HG03521 (cell line): Measurements from ENCODE around the gene KPNA1.
A peak's percentile ranks its signal among the peaks of the same experiment; 100 is the strongest.
"Not testable (repeated sequence)": the region's sequence is repeated elsewhere in the genome, so short reads cannot be mapped to it uniquely, and the experiment has no call there.

Source experiments
- ATAC-seq: cut with Tn5 transposase; IDR thresholded peaks from one replicate; pipeline ENCODE4 v1.9.1; 2021; ENCODE audit warnings: mild to moderate bottlenecking, moderate library complexity; ENCODE audit not compliant: unreplicated experiment

Gene KPNA1

DNA sequence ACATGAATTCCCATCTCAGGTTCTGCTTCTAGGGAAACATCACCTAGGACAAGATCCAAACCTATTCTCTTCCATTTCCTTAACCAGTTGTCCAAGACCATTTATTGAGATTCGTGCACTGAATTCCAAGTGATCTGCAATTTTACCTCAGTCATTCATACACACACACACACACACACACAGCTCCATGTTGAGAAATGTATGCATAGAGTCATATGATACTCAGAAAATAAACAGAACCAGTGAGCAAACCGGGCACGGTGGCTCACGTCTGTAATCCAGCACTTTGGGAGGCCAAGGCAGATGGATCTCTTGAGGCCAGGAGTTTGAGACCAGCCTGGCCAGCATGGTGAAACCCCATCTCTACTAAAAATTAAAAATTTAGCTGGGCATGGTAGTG lies 6.1 kb upstream of the KPNA1 start:
- no peak for ATAC-seq

DNA sequence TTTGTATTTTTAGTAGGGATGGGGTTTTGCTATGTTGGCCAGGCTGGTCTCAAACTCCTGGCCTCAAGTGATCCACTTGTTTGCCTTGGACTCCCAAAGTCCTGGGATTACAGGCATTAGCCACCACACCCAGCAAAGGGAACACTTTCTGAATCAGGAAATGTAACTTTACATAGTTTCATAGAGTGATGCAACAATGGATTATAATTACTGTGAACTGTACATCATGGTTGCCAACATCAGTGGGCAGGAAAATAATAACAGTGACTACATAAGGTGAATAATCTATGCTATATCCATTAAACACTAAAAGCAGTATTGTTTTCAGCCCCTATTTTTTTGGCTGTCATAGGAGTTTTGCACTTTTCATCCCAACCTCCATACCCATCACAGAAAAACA lies 5.0 kb upstream of the KPNA1 start:
- ATAC-seq = no peak

DNA sequence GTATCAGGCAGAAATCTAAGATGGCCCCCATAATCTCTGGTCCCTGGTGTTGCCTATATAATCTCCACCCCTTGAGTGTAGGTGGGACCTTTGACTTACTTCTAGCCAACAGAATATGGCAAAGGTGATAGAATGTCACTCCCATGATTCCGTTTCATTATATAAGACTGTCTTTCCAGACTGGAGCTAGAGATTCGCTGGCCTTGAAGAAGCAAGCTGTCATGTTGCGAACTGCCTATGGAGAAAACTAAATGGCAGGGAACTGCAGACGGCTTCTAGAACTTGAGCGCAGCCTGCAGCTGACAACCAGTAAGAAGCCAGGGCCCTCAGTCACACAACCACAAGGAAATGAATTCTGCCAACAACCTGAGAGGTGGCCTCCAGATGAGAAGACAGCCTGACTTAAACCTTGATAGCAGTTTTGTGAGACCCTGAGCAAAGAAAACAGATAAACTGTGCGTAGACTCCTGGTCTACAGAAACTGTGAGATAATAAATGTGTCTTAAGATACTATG lies 2.2 kb upstream of the KPNA1 start:
- ATAC-seq = no peak

GRCh38 chr3:122515870-122516269 lies 1.1 kb upstream of the KPNA1 start:
- no peak for ATAC-seq

DNA sequence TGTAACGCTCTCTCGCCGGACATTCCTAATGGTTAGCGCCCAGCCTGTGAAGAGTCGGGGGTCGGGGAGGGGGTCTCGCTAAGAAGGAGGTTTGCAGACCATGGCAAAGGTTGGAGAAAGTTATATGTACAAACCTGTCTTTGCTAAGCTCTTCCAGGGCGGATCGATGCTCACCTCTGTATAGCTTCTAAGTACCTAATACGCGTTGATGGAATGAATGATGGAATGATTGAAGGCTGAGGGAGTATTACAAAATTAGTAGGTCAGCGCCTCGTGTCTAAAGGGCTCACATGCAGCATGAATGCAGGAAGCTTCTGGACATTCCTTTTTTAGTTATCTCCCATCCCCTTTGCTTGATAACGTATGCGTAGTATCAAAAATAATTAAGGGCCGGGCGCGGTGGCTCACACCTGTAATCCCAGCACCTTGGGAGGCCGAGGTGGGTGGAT lies 305 bp upstream of the KPNA1 start:
- ATAC-seq = no peak

DNA sequence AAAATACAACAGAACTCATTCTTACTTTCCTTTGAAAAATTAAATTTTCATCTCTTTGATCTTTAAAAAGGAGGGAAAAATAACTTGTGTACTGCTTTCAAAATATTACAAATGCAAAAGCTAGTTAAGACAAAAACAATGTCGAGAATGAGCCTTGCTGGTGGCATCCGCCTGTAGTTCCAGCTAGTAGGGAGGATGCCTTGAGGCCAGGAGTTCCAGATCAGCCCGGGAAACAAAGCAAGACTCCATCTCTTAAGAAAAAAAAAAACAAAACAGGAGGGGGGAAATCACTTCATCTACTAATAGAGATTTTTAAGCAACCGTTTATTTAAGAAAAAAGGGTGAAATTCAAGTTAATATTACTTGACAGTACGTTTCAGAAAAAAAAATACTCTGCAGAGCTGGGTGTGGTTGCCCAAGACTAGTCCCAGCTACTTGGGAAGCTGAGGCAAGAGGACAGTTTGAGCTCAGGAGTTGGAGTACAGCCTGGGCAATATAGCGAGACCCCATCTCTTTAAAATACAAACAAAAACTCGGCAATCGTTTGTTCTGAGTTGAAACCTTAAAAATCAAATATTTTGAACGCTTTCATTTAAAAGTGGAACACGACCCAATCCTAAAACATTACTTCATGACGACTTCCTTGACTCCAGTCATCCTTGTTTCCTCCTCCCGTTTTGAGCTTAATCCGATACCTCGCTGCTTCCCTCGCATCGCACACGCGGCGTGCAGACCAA lies 1.2 kb downstream of the KPNA1 start:
- no peak for ATAC-seq

DNA sequence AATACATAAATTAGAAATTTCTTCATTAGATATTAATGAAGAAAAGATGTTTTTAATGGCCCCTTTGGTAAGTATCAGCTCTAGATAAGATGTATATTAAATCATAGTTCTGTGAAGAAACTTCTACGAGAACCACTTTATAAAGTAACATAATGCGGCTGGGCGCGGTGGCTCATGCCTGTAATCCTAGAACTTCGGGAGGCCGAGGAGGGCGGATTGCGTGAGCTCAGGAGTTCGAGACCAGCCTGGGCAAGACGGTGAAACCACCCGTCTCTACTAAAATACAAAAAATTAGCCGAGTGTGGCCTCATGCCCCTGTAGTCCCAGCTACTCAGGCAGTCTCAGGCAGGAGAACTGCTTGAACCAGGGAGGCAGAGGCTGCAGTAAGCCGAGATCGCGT lies 2.5 kb downstream of the KPNA1 start:
- ATAC-seq = no peak

DNA sequence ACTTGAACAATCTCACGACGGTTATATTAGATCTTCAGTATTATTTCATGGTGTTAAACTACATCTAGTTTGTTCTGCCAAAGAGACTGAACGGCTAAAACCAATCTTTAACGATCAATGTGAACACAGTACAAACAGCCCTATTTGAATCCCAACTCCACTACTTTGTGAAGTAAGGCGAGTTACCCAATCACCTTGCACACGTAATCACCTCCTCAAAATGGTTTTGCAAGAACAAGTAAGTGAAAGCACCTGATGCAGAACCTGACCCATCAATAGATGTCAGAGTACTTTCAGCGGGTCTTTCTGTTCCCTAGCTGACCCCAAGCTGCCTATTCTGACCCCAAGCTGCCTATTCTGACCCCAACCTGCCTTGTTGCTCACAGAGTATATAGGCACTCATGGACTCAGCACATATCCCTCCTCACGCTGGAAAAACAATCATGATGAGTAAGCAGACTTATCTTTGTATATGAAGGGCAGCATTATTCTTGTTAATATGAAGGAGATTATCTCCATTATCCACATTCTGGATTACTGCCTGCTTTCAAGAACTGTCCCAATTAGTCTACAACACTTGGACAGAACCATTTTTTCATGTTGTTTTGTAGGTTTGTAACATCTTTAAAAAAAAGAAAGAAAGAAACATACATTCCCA lies 3.7 kb downstream of the KPNA1 start:
- no peak for ATAC-seq

- not testable (repeated sequence) for ATAC-seq
Observed at GRCh38 chr3:122508944-122509343, 5.8 kb downstream of the KPNA1 start.

DNA sequence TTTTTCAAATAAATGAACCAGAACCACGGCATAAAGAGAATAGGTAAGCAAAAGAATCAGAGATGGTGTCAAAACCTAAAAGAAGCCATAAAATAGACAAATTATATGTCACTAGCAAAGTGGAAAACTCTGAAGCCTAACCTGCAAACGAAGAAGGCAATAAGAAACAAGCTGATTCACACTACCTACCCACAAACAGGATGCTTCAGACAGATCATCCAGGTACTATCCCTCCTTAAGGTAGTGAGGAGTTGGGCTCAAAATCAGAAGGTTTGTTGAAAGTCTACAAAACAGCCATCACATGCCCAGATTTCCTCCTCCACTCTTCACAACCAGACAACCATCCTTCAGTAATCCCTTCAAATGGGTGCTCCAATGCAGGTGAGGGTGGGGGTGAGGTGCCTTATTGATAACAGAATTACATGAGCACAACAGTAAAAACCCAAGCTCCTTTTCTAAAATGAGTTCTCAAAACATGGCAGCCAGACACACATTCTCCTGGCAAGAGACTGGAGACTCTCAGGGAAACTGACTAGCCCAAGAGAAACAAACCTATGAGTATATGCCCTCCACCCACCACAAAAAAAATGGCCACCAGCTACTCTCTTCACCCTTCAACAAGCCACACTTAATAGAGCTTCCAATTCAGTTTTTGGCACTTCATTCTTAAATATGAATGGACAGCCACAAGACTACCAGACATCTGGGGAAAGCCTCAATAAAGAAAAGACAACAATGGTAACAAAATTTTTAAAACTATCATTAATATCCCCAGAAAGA lies 6.4 kb downstream of the KPNA1 start:
- no peak for ATAC-seq

DNA sequence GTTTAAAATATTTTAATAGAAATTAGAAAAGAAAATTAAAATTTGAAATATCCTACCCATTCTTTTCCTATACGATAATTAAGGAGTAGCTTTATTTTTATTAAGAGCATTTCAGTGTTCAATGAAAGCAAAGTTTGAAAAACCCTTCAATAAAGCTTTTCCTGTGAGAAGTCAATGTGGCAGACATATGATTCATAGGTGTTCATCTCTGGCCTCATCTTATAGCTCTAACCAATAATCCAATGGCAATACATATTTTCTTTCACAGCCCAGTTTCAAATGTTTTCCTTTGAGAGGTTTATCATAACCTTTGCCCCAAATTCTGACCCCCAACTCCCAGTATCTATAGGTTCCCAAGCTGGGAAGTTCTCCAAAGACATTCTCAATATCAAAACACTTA lies 8.3 kb downstream of the KPNA1 start:
- no peak for ATAC-seq

- no peak for ATAC-seq
Observed at GRCh38 chr3:122505676-122506075, 9.1 kb downstream of the KPNA1 start.

- no peak for ATAC-seq
Observed at GRCh38 chr3:122502941-122503340, 11.8 kb downstream of the KPNA1 start.

DNA sequence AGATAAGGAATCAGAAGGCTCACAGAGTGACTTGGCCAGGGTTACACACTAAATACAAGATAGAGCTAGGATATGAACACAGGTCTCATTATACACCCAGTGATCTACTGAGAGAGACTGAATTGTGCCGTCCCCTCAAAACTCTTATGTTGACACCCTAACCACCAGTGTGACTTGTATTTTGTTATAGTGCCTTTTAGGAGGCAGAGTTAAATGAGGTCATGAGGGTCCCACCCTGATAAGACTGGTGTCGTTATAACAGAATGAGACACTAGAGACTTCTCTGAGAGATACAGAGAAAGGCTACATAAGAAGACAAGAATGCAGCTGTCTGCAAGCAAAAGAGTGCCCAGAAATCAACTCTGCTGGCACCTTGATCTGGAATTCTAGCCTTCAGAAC lies 12.6 kb downstream of the KPNA1 start:
- no peak for ATAC-seq

GRCh38 chr3:122500964-122501363 lies 13.8 kb downstream of the KPNA1 start:
- ATAC-seq = not testable (repeated sequence)

DNA sequence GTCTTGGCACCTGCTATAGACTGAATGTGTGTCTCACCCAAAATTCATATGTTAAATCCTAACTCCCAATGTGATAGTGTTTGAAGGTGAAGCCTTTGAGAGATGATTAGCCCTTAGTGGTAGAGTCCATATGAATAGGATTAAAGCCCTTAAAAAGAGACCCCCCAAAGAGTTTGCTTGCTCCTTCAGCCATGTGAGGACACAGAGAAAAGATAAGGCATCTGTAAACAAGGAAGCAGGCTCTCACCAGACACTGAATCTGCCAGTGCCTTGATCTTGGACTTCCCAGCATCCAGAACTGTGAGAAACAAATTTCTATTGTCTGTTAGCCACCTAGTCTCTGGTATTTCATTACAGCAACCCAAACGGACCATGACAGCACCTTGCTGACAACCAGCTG lies 16.6 kb downstream of the KPNA1 start:
- ATAC-seq = no peak

DNA sequence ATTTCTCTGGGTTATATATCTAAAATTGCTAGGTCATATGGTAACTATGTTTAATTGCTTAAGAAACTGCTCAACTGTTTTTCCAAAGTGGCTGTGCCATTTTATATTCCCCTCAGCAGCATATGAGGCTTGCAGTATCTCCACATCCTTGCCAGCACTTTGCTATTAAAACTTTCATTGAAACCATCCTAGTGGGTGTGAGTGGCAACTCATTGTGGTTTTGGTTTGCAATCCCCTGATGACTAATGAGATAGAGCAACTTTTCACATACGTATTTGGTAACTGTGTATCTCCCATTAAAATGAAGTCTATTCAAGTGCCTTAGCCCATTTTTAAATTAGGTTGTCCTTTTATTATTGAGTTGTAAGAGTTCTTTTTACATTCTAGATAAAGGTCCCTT lies 17.3 kb downstream of the KPNA1 start:
- peak; percentile 54 for ATAC-seq

- ATAC-seq = no peak
Observed at GRCh38 chr3:122496508-122496907, 18.2 kb downstream of the KPNA1 start.

DNA sequence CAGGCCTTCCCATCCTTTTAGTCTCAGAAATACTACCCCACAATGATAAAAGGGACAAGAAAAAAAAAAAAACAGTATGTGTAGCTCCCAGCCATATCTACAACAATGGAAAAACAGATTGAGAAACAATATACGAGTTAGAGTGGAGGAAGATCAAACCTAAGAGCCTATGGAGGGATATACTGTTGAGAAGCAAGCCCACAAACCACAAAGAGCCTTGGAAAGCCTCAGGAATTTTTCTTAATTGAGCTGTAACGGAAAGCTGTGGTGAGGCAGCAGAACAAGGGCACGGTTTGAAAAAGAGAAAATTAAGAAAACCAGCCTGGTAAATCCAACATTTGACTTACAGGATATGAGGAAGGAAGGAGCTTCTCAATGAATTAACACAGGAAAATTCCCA lies 21.4 kb downstream of the KPNA1 start:
- no peak for ATAC-seq

DNA sequence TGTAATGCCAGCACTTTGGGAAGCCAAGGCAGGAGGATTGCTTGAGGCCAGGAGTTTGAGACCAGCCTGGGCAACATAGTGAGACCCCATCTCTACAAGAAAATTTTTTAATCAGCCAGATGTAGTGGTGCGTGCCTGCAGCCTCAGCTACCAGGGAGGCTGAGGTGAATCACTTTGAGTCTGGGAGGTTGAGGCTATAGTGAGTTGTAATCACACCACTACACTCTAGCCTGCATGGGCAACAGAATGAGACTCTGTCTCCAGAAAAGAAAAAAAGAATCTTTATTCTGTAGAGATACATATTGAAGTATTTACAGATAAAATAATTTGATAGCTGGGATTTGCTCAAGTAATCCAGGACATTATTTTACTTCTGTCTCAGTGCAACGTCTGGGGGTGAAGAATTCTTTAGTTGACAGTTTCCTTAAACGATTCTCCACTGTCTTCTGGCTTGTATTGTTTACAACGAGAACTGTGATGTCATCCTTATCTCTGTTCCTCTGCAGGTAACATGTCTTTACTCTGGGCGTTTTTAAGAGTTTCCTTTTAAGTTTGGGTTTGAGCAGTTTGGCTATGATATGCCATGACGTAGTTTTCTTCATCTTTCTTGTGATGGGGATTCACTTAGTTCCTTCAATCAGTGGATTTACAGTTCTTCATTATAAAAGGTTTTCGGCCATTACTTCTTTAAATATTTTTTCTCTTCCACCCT lies 26.3 kb downstream of the KPNA1 start:
- no peak for ATAC-seq

DNA sequence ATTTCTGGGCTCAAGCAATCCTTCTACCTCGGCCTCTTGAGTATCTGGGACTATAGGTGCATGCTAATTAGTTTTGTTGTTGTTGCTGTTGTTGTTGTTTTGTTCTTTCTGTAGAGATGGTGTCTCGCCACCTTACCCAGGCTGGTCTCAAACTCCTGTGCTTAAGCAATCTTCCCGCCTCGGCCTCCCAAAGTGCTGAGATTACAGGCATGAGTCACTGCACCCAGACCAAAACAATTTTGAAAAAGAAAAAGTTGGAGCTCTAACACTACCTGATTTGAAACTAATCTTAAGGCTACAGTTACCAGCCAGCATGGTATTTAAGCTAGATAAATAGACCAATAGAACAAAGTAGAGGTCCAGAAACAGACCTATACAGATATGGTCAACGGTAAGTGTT lies 29.8 kb downstream of the KPNA1 start:
- ATAC-seq = no peak
